ENCODE measurements around the gene OTOP3. TPM values are rescaled to one million over a fixed set of nuclear protein-coding genes. Genes with fewer than 3 reads are reported as not detected.

The OTOP3 gene
- total RNA-seq, 1 experiment from 2014 or later = not detected

DNA sequence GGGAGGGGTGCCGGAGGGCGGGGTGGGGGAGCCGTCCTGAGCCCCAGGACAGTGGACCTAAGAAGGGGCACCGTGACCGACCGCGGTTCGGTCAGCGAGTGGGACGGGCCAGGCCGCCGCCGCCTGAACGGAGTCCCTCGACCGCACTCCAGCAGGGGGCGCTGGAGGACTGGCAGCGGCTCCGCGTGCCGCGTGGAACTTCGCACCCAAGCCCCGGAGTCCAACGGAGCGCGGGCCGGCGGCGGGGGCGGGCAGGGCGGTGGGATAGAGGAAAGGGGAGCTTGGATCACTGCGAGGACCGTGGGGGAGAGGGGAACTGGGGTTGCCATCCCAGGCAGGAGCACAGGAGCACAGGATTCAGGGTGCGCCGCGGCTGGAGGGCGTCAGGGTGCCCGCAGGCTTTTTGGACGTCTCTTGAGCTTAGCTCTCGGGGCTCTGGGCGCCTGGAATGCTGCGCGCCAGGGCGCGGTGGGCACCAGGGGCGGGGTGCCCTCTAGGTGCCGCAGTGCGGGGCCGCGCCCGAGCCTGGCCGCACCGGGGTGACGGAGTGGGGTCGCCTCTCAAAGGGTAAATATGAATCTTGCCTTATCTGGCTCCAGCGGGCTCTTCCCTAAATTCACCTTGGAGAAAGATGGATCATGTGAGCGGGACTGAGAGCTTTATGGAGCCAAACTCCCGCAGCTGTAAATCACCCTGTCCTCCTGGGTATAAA, 12.0 kb upstream of the OTOP3 start:
- Mint-ChIP-seq H3K36me3 (no peaks in the 10 kb centered on the region), H3K4me1 (peaks cover 13% of the 10 kb centered on the region), H3K4me3 (peak overlapping the region; percentile 70), H3K27ac (no peak overlapping the region), H3K27me3 (ENCODE audit: low read depth) (peaks cover 74% of the 10 kb centered on the region), H3K9me3 (no peaks in the 10 kb centered on the region)
- peak; percentile 79 for DNase-seq (ENCODE audit: low spot score)
- ChIA-PET POLR2A (interaction anchor here (0.9 kb wide), 1 partner anchor 112 kb away, joined by 3 read pairs; no protein-coding TSS in a partner anchor), CTCF (interaction anchor here (0.6 to 7.8 kb wide), 35 partner anchors 10 to 1438 kb away, joined by 3 to 206 read pairs (median 5); partner anchors contain the start of genes CDR2L, FDXR, HID1 and KCTD2)
- ATAC-seq = peak; percentile 18
- TF ChIP-seq, protein P1, sequence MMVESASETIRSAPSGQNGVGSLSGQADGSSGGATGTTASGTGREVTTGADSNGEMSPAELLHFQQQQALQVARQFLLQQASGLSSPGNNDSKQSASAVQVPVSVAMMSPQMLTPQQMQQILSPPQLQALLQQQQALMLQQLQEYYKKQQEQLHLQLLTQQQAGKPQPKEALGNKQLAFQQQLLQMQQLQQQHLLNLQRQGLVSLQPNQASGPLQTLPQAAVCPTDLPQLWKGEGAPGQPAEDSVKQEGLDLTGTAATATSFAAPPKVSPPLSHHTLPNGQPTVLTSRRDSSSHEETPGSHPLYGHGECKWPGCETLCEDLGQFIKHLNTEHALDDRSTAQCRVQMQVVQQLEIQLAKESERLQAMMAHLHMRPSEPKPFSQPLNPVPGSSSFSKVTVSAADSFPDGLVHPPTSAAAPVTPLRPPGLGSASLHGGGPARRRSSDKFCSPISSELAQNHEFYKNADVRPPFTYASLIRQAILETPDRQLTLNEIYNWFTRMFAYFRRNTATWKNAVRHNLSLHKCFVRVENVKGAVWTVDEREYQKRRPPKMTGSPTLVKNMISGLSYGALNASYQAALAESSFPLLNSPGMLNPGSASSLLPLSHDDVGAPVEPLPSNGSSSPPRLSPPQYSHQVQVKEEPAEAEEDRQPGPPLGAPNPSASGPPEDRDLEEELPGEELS (CRISPR knock-in tag; IDR thresholded peaks at IDR 0.05) = peak; percentile 62; the same call in 1 of the 2 replicates
- TF ChIP-seq GABPB1 (CRISPR knock-in tag; IDR thresholded peaks at IDR 0.05) (peak; percentile 56; the same call in 1 of the 2 replicates), EMX1 (CRISPR knock-in tag; IDR thresholded peaks at IDR 0.05) (no peak), MYBL2 (CRISPR knock-in tag; IDR thresholded peaks at IDR 0.05) (no peak), ZNF232 (CRISPR knock-in tag; IDR thresholded peaks at IDR 0.05) (0 out of 2 replicates have a peak, but pooled peaks have one; percentile 41), NFE2L1 (CRISPR knock-in tag; IDR thresholded peaks at IDR 0.05) (0 out of 2 replicates have a peak, but pooled peaks have one; percentile 17), ZNF396 (CRISPR knock-in tag; IDR thresholded peaks at IDR 0.05; ENCODE audit: borderline replicate concordance) (no peak), CREB1 (CRISPR knock-in tag; IDR thresholded peaks at IDR 0.05) (0 out of 2 replicates have a peak, but pooled peaks have one; percentile 67)
- TF ChIP-seq, protein P2, sequence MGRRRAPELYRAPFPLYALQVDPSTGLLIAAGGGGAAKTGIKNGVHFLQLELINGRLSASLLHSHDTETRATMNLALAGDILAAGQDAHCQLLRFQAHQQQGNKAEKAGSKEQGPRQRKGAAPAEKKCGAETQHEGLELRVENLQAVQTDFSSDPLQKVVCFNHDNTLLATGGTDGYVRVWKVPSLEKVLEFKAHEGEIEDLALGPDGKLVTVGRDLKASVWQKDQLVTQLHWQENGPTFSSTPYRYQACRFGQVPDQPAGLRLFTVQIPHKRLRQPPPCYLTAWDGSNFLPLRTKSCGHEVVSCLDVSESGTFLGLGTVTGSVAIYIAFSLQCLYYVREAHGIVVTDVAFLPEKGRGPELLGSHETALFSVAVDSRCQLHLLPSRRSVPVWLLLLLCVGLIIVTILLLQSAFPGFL (CRISPR knock-in tag; IDR thresholded peaks at IDR 0.05; ENCODE audit: borderline replicate concordance) = no peak
- TF ChIP-seq, protein P3, sequence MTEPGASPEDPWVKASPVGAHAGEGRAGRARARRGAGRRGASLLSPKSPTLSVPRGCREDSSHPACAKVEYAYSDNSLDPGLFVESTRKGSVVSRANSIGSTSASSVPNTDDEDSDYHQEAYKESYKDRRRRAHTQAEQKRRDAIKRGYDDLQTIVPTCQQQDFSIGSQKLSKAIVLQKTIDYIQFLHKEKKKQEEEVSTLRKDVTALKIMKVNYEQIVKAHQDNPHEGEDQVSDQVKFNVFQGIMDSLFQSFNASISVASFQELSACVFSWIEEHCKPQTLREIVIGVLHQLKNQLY (CRISPR knock-in tag; IDR thresholded peaks at IDR 0.05) = no peak
- TF ChIP-seq, protein P4, sequence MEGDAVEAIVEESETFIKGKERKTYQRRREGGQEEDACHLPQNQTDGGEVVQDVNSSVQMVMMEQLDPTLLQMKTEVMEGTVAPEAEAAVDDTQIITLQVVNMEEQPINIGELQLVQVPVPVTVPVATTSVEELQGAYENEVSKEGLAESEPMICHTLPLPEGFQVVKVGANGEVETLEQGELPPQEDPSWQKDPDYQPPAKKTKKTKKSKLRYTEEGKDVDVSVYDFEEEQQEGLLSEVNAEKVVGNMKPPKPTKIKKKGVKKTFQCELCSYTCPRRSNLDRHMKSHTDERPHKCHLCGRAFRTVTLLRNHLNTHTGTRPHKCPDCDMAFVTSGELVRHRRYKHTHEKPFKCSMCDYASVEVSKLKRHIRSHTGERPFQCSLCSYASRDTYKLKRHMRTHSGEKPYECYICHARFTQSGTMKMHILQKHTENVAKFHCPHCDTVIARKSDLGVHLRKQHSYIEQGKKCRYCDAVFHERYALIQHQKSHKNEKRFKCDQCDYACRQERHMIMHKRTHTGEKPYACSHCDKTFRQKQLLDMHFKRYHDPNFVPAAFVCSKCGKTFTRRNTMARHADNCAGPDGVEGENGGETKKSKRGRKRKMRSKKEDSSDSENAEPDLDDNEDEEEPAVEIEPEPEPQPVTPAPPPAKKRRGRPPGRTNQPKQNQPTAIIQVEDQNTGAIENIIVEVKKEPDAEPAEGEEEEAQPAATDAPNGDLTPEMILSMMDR (IDR thresholded peaks at IDR 0.05) = peak; percentile 91
- TF ChIP-seq, protein P5, sequence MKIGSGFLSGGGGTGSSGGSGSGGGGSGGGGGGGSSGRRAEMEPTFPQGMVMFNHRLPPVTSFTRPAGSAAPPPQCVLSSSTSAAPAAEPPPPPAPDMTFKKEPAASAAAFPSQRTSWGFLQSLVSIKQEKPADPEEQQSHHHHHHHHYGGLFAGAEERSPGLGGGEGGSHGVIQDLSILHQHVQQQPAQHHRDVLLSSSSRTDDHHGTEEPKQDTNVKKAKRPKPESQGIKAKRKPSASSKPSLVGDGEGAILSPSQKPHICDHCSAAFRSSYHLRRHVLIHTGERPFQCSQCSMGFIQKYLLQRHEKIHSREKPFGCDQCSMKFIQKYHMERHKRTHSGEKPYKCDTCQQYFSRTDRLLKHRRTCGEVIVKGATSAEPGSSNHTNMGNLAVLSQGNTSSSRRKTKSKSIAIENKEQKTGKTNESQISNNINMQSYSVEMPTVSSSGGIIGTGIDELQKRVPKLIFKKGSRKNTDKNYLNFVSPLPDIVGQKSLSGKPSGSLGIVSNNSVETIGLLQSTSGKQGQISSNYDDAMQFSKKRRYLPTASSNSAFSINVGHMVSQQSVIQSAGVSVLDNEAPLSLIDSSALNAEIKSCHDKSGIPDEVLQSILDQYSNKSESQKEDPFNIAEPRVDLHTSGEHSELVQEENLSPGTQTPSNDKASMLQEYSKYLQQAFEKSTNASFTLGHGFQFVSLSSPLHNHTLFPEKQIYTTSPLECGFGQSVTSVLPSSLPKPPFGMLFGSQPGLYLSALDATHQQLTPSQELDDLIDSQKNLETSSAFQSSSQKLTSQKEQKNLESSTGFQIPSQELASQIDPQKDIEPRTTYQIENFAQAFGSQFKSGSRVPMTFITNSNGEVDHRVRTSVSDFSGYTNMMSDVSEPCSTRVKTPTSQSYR (CRISPR knock-in tag; IDR thresholded peaks at IDR 0.05) = 0 out of 2 replicates have a peak, but pooled peaks have one; percentile 36
- TF ChIP-seq, protein P6, sequence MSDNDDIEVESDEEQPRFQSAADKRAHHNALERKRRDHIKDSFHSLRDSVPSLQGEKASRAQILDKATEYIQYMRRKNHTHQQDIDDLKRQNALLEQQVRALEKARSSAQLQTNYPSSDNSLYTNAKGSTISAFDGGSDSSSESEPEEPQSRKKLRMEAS (CRISPR knock-in tag; IDR thresholded peaks at IDR 0.05) = peak; percentile 83; the same call in 1 of the 2 replicates
